Nephron progenitor cell (in vitro differentiated cells): ENCODE data around the gene TTLL13.
"Not testable (repeated sequence)": the region's sequence is repeated elsewhere in the genome, so short reads cannot be mapped to it uniquely, and the experiment has no call there.

Experiments used
- DNase-seq: peaks from one replicate; pipeline ENCODE4 v3.0.0; 2021
- H3K27ac Mint-ChIP-seq: 2 replicates; pipeline ENCODE4 v1.8.0; 2021; ENCODE audit warnings: mild to moderate bottlenecking, moderate library complexity, mixed read lengths
- H3K27me3 Mint-ChIP-seq: 2 replicates; pipeline ENCODE4 v1.8.0; 2021; ENCODE audit warnings: mild to moderate bottlenecking, low read depth, mixed read lengths; ENCODE audit not compliant: poor library complexity
- H3K36me3 Mint-ChIP-seq: 2 replicates; pipeline ENCODE4 v1.8.0; 2021; ENCODE audit warnings: low read depth, mixed read lengths
- H3K4me1 Mint-ChIP-seq: 2 replicates; pipeline ENCODE4 v1.8.0; 2021; ENCODE audit warnings: mixed read lengths
- H3K4me3 Mint-ChIP-seq: 2 replicates; pipeline ENCODE4 v1.8.0; 2021; ENCODE audit warnings: mild to moderate bottlenecking, moderate library complexity, mixed read lengths
- H3K9me3 Mint-ChIP-seq: 2 replicates; pipeline ENCODE4 v1.8.0; 2021; ENCODE audit warnings: mild to moderate bottlenecking, moderate library complexity, mixed read lengths
- CTCF ChIP-seq: fragments of 200-600 bp; sonication (generic); IDR thresholded peaks from 2 replicates; pipeline ENCODE4 v1.5.0; 2021; ENCODE audit warnings: antibody characterized with exemption

TTLL13 gene

GRCh38 chr15:90271459-90272166 lies 22.3 kb downstream of the TTLL13 start:
- Mint-ChIP-seq H3K27ac (peak overlapping the region; percentile 12), H3K36me3 (peaks cover 84% of the 10 kb centered on the region), H3K4me3 (no peak overlapping the region)

GRCh38 chr15:90278467-90278866 lies 29.1 kb downstream of the TTLL13 start:
- Mint-ChIP-seq H3K36me3 (peaks cover 31% of the 10 kb centered on the region), H3K4me1 (peaks cover 17% of the 10 kb centered on the region)
- not testable (repeated sequence) for H3K27ac Mint-ChIP-seq, H3K4me3 Mint-ChIP-seq, H3K27me3 Mint-ChIP-seq, DNase-seq, H3K9me3 Mint-ChIP-seq

More at GRCh38 chr15:90271459-90272166, 22.3 kb downstream of the TTLL13 start:
- no peak for DNase-seq
- Mint-ChIP-seq H3K9me3 (peaks cover 8% of the 10 kb centered on the region), H3K4me1 (peaks cover 37% of the 10 kb centered on the region), H3K27me3 (peaks cover 3% of the 10 kb centered on the region)
- no peak for TF ChIP-seq CTCF

GRCh38 chr15:90280743-90281142 lies 31.4 kb downstream of the TTLL13 start:
- H3K4me3 Mint-ChIP-seq, H3K27ac Mint-ChIP-seq, H3K9me3 Mint-ChIP-seq, H3K27me3 Mint-ChIP-seq, DNase-seq: not testable (repeated sequence)
- Mint-ChIP-seq H3K36me3 (peaks cover 14% of the 10 kb centered on the region), H3K4me1 (peaks cover 17% of the 10 kb centered on the region)

- not testable (repeated sequence) for H3K36me3 Mint-ChIP-seq, DNase-seq, H3K27me3 Mint-ChIP-seq, H3K27ac Mint-ChIP-seq, H3K4me3 Mint-ChIP-seq, H3K9me3 Mint-ChIP-seq
- H3K4me1 Mint-ChIP-seq: peaks cover 17% of the 10 kb centered on the region
These were observed 32.3 kb downstream of the TTLL13 start for GRCh38 chr15:90281637-90282036.

- H3K27ac Mint-ChIP-seq: no peak overlapping the region
- DNase-seq: no peak
- H3K27me3 Mint-ChIP-seq: peaks cover 3% of the 10 kb centered on the region
- no peaks in the 10 kb centered on the region for H3K9me3 Mint-ChIP-seq
- H3K4me3 Mint-ChIP-seq: no peak overlapping the region
- H3K4me1 Mint-ChIP-seq: peaks cover 5% of the 10 kb centered on the region
- peak; percentile 22 for TF ChIP-seq CTCF
- H3K36me3 Mint-ChIP-seq: peaks cover 4% of the 10 kb centered on the region
These were observed 37.3 kb downstream of the TTLL13 start for GRCh38 chr15:90286678-90287077.

- H3K4me3 Mint-ChIP-seq: no peak overlapping the region
- H3K4me1 Mint-ChIP-seq: peaks cover 5% of the 10 kb centered on the region
- H3K9me3 Mint-ChIP-seq: no peaks in the 10 kb centered on the region
- H3K27me3 Mint-ChIP-seq: peaks cover 3% of the 10 kb centered on the region
- H3K27ac Mint-ChIP-seq: no peak overlapping the region
- TF ChIP-seq CTCF: no peak
- no peak for DNase-seq
- peaks cover 4% of the 10 kb centered on the region for H3K36me3 Mint-ChIP-seq
These were observed 37.7 kb downstream of the TTLL13 start for GRCh38 chr15:90287101-90287500.

GRCh38 chr15:90287946-90288345 lies 38.6 kb downstream of the TTLL13 start:
- no peak overlapping the region for H3K27ac Mint-ChIP-seq
- H3K27me3 Mint-ChIP-seq: peaks cover 4% of the 10 kb centered on the region
- H3K4me1 Mint-ChIP-seq: peaks cover 5% of the 10 kb centered on the region
- peaks cover 4% of the 10 kb centered on the region for H3K36me3 Mint-ChIP-seq
- no peak overlapping the region for H3K4me3 Mint-ChIP-seq
- no peak for DNase-seq
- no peaks in the 10 kb centered on the region for H3K9me3 Mint-ChIP-seq
- no peak for TF ChIP-seq CTCF
